GM18511 (cell line): ENCODE measurements around the gene UNC93A.
"Not testable (repeated sequence)": the region's sequence is repeated elsewhere in the genome, so short reads cannot be mapped to it uniquely, and the experiment has no call there.

Experiments used
- ATAC-seq: cut with Tn5 transposase; IDR thresholded peaks from one replicate; pipeline ENCODE4 v1.9.1; 2021; ENCODE audit warnings: mild to moderate bottlenecking, moderate library complexity; ENCODE audit not compliant: unreplicated experiment

UNC93A gene

GRCh38 chr6:167309355-167310192, 18.5 kb downstream of the UNC93A start:
- ATAC-seq, result not testable (repeated sequence)

DNA sequence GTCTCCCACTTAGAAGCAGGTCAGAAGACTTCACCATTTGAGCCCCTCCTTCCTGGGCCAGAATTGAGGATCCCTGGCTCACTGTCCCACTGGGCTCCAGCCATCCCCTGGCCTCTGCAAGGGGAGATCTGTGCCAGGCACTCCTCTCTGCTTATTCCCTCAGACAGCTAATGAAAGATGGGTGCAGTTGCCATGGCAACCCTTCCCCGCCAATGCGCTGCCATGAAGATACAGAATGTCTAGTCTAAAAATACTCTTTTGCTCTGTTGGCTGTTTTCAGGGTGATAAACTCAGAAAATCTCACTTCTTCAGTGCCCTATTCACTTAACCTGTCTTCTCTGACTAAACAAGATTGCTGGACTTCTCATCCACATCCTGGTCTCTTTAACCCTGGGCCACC, 20.2 kb downstream of the UNC93A start:
- no peak for ATAC-seq

DNA sequence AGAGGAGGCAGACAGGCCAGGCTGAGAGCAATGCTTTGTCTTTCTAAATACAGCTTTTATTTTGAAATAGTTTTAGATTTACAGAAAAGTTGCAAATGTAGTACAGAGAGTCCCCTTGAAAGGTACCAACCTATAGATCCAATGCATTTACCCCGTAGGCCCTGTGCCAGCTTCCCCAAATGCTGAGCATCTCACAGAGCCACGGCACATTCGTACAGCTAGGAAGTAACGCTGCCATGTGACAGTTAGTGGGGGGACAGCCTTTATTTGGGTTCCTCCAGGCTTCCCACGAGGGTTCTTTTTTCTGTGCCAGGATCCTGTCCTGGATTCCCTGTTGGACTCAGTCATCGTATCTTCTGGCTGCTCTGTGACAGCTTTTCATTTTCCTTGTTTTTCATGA, 20.6 kb downstream of the UNC93A start:
- ATAC-seq, result not testable (repeated sequence)

GRCh38 chr6:167314180-167314821, 23.2 kb downstream of the UNC93A start:
- no peak for ATAC-seq

DNA sequence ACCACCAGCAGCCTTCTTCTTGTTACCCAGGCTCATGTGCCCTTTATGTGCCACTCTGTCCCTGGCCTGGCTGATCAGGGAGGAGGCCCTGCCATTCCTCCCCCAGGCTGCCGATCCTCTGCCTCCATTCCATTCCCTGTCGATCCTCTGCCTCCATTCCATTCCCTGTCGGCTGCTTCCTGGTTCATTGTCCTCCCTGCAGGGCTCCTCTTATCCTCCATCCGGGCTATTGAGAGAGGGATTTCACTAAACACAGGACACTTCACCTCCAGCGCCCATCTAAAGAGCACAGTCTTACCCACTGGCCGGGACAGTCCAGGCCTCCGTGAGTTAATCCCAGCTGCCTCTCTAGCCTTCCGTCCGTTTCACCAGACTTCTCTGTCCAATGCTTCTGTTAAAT, 26.1 kb downstream of the UNC93A start:
- no peak for ATAC-seq

GRCh38 chr6:167318354-167318753, 27.2 kb downstream of the UNC93A start:
- ATAC-seq, result not testable (repeated sequence)

DNA sequence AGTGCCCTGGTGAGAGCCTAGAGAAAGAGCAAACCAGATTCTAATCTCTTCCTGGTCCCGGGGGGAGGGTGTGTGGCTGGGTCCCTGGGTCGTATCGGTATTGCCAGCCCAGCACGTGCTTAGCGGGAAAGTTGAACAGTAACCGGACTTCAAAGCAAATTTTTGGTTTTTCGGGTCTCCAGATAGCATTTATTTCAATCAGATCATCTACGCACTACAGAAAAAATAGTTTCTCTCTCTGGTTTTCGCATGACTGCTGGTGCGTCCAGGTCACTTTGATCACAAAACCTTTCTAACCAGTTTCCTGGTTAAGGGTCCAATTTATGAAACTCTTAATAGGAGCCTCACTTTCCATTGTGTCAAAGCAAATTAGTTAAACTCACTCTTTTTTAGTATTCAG, 27.7 kb downstream of the UNC93A start:
- not testable (repeated sequence) for ATAC-seq

- ATAC-seq, result not testable (repeated sequence)
Measured at GRCh38 chr6:167319856-167320753, 29.0 kb downstream of the UNC93A start.

- ATAC-seq, result not testable (repeated sequence)
Measured at GRCh38 chr6:167320754-167321056, 29.6 kb downstream of the UNC93A start.

GRCh38 chr6:167321185-167321584, 30.1 kb downstream of the UNC93A start:
- not testable (repeated sequence) for ATAC-seq

GRCh38 chr6:167323111-167323510, 32.0 kb downstream of the UNC93A start:
- no peak for ATAC-seq

DNA sequence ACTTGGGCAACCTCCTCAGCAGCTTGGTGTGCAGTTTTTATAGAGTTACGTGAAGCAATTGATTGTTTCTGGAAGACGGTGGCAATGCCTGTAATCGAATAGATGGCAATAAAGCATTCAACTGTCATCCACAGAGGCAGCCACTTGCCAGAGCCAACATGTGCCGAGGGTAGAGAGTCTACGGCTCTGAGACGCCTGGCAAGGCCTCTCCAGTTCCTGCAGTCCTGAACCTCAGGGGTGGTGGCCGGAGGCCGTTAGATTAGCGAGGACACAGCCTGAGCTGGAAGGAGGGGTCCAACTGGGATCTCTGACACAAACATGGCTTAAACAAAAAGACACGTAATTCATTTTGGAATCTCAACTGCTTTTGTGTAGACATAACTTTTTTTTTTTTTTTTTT, 33.0 kb downstream of the UNC93A start:
- no peak for ATAC-seq

DNA sequence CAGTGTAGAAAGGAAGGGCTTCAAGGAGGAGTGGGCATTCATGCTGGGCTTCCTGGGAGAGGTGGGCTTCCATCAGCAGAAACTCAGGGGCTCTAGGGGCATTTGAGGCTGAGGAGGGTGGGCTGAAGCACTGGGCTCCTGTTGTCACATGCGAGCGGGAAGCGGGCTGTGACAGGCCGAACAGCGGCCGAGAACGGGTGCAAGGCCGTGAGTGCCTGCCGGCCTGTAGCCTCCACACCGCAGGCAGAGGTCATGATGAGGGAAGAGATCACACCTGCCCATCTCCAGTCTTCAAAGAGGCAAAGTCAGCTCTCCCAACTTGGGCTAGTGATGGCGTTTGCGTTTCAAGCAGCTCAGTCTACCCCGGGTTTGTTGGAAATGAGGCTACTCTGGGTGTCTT, 34.7 kb downstream of the UNC93A start:
- no peak for ATAC-seq

GRCh38 chr6:167327391-167327790, 36.3 kb downstream of the UNC93A start:
- ATAC-seq, result no peak

DNA sequence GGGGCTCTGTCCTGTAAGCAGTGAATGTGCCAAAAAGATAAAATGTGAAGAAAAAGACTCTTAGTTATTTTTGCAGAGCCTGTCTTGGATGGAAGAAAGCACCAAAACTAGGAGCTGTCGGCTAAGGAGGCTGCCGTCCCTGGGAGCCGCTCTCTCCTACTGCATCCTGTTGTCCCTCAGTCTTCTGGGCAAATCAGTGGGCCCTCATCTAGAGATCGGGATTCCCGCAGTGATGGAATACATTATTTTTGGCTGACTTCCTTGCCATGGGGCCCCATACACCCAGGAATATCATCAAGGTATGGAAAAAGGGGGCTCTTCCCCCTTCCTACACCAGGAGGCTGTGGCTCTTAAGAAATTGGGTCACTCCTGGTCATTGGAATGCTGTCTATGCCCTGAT, 37.0 kb downstream of the UNC93A start:
- no peak for ATAC-seq

DNA sequence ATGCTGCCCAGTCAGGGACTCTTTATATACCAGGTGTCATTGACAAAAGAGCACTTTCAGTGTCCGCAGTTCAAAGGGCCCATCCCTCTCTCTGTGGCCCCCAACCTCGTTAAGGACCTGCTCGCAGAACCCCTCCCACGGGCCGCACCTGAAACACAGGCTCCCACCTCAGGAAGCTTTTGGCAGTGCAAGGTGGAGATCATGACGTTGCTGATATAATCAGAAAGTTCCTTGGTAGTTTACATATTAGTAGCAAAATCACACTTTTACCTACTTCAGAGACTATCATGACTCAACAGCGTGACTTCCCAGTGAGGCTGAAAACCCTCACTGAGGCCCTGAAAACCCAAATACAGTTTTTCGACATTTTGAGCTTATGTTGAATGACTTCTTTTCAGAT, 37.9 kb downstream of the UNC93A start:
- ATAC-seq, result no peak

DNA sequence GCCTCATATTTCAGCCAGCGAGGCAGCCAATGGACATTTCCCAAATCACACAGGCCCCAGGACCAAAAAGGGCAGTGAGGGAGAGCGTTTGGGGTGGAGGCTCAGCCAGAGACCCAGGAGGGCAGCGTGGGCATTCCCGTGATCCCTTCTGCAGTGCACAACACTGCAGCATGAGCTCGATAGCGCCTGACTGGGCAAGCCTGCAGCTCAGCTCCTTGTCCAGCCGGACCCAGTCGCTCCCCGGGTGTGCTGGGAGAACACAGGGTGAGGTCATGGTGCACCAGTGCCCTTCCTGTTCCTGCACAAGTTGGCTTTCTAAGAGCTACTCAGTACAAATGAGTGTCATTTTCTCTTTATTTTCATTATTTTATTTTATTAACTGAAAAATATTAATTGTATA, 39.6 kb downstream of the UNC93A start:
- ATAC-seq, result no peak

- no peak for ATAC-seq
Measured at GRCh38 chr6:167331565-167331964, 40.5 kb downstream of the UNC93A start.

DNA sequence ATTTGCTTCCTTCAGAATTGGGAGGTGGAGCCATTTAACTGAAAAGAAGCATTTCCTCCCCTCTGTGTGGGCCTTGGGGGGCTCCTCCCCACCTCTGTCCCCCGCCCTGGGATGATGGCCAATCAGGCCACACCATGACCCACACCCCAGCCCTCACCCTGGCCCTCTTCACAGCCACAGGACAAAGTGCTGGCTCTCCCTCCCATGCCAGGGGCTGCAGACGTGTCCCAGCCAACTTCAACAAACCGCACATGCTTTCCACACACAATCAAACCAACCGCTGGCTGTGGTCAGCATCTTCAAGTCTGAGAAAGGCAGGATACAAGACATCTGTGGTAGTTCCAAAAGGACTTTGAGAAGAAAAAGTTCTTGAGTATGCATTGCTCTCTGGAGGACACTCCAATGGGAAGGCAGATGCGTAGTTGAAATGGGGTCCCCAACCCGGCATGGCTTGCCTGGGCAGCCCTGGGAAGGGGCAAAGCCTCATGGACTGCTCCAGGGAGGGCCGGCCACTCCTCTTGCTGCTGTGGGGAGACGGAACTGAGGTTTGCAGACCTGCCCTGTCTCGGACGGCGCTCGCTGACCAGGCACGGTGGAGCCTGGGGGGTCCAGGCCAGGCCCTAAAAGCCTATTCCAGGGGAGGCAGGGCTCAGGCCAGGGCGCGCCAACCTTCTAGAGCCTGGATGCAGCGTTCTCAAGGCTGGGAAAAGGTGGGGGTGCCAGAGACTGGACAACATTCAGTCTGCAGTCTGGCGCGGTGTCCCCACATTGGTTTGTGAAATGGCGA, 45.9 kb downstream of the UNC93A start:
- no peak for ATAC-seq

DNA sequence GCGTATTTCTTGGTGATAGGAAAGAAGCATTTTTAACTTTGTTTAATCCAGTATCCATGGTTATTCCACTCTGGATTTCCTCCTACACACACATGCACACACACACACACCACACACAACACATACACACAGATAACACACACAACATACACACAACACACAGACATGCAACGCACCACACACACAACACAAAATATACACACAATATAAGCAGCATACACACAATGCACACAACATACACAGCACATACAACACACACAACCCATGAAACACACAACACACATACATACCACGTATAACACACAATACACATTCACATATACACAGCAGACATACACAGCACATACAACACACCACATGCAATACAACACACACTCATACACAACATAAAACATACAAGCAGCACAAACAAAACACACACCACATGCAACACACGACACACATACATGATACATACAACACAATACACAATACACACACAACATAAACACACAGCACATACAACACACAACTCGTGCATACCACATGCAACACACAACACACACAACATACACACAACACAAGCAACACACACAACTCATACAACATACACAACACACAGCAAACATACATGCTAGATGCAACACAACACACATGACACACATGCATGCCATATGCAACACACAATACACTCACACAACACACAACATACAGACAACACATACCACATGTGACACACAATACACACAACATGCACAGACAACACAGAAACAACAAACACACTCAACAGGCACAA, 46.7 kb downstream of the UNC93A start:
- ATAC-seq, result no peak
